ENCODE results near the gene RLIM.

DNA sequence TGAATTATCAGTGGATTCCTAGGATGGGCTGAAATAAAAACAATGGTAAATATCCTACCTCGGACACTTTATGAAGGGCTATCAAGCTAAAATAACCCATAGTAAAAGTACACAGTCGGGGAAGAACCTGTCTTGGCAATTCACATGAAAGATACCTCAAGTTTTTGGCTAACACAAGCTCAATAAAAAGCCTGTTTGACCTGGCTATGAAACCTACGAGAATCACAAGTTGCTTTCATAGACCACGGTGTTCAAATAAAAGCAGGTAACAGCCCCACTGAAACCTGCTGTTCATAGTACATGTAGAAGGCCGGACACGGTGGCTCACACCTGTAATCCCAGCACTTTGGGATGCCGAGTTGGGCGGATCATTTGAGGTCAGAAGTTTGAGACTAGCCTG is 12.3 kb downstream of the RLIM start:
- TF ChIP-seq, protein P1, sequence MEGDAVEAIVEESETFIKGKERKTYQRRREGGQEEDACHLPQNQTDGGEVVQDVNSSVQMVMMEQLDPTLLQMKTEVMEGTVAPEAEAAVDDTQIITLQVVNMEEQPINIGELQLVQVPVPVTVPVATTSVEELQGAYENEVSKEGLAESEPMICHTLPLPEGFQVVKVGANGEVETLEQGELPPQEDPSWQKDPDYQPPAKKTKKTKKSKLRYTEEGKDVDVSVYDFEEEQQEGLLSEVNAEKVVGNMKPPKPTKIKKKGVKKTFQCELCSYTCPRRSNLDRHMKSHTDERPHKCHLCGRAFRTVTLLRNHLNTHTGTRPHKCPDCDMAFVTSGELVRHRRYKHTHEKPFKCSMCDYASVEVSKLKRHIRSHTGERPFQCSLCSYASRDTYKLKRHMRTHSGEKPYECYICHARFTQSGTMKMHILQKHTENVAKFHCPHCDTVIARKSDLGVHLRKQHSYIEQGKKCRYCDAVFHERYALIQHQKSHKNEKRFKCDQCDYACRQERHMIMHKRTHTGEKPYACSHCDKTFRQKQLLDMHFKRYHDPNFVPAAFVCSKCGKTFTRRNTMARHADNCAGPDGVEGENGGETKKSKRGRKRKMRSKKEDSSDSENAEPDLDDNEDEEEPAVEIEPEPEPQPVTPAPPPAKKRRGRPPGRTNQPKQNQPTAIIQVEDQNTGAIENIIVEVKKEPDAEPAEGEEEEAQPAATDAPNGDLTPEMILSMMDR (IDR thresholded peaks at IDR 0.05): no peak
- TF ChIP-seq POLR2A (IDR thresholded peaks at IDR 0.05): no peak
